Iris pigment epithelial cell (primary cell): ENCODE data around the gene THY1.
"Not testable (repeated sequence)": the region's sequence is repeated elsewhere in the genome, so short reads cannot be mapped to it uniquely, and the experiment has no call there.

Experiments
- DNase-seq: peaks from one replicate; pipeline ENCODE4 v3.0.0-alpha.2; 2011; ENCODE audit warnings: low read depth

THY1 gene

GRCh38 chr11:119422809-119423508 is at the start of gene THY1:
TSS of gene THY1 (minus strand) at chr11:119423172. CDS start at chr11:119420905, 2,267 bp downstream.
- peak; percentile 21 for DNase-seq

- peak; percentile 56 for DNase-seq
Observed at GRCh38 chr11:119472186-119472855, 49.3 kb upstream of the THY1 start.

GRCh38 chr11:119471329-119471728 is 48.4 kb upstream of the THY1 start:
- no peak for DNase-seq

GRCh38 chr11:119470317-119471291 is 47.6 kb upstream of the THY1 start:
- peak; percentile 87 for DNase-seq

- no peak for DNase-seq
Observed at GRCh38 chr11:119469506-119469905, 46.5 kb upstream of the THY1 start.

GRCh38 chr11:119468511-119468910 is 45.5 kb upstream of the THY1 start:
- no peak for DNase-seq

GRCh38 chr11:119461229-119461963 is 38.4 kb upstream of the THY1 start:
- no peak for DNase-seq

GRCh38 chr11:119460582-119460981 is 37.6 kb upstream of the THY1 start:
- peak; percentile 73 for DNase-seq

GRCh38 chr11:119460097-119460496 is 37.1 kb upstream of the THY1 start:
- DNase-seq: no peak

- no peak for DNase-seq
Observed at GRCh38 chr11:119459293-119459976, 36.5 kb upstream of the THY1 start.

- not testable (repeated sequence) for DNase-seq
Observed at GRCh38 chr11:119455708-119456107, 32.7 kb upstream of the THY1 start.

GRCh38 chr11:119455241-119455640 is 32.3 kb upstream of the THY1 start:
- DNase-seq: not testable (repeated sequence)

GRCh38 chr11:119453881-119454280 is 30.9 kb upstream of the THY1 start:
- DNase-seq: no peak

- DNase-seq: no peak
Observed at GRCh38 chr11:119450590-119451326, 27.8 kb upstream of the THY1 start.

- no peak for DNase-seq
Observed at GRCh38 chr11:119449498-119449897, 26.5 kb upstream of the THY1 start.

GRCh38 chr11:119448380-119448779 is 25.4 kb upstream of the THY1 start:
- DNase-seq: no peak

GRCh38 chr11:119447664-119448242 is 24.8 kb upstream of the THY1 start:
- DNase-seq: no peak

GRCh38 chr11:119446871-119447663 is 24.1 kb upstream of the THY1 start:
- DNase-seq: no peak

GRCh38 chr11:119446434-119446833 is 23.5 kb upstream of the THY1 start:
- no peak for DNase-seq
